GF-D8 (cell line): ENCODE results near the gene ANXA2.
A peak's percentile ranks its signal among the peaks of the same experiment; 100 is the strongest.
"Not testable (repeated sequence)": the region's sequence is repeated elsewhere in the genome, so short reads cannot be mapped to it uniquely, and the experiment has no call there.

Source experiments
- DNase-seq: peaks from one replicate; lab custom pipeline; 2025; lab: John Stamatoyannopoulos, UW

Gene ANXA2

GRCh38 chr15:60410350-60410749, 12.6 kb upstream of the ANXA2 start:
- not testable (repeated sequence) for DNase-seq

DNA sequence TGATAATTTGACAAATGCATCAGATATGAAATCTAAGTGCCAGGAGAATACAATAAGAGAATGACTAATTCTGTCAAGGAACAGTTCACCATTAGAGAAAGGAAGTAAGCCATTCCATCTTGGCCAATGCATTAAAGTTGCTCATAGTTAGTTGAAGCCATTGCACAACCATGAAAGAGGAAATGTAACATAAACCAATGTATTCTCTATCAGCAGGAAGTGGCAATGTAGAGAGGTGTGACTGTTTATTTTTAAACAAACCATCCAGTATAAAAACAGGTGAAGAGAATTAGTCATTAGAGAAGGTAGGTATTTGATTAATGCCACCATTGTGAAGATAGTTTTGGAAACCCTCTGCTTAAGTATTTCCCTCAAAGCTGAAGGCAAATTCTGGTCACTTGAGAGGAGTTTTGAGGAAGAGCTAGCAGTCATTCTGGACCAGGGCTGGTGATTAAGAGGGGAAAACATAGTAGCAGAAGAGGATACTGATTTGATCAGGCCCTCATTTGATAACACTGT, 10.7 kb upstream of the ANXA2 start:
- peak; percentile 4 for DNase-seq

GRCh38 chr15:60407415-60407805, 9.6 kb upstream of the ANXA2 start:
- no peak for DNase-seq

DNA sequence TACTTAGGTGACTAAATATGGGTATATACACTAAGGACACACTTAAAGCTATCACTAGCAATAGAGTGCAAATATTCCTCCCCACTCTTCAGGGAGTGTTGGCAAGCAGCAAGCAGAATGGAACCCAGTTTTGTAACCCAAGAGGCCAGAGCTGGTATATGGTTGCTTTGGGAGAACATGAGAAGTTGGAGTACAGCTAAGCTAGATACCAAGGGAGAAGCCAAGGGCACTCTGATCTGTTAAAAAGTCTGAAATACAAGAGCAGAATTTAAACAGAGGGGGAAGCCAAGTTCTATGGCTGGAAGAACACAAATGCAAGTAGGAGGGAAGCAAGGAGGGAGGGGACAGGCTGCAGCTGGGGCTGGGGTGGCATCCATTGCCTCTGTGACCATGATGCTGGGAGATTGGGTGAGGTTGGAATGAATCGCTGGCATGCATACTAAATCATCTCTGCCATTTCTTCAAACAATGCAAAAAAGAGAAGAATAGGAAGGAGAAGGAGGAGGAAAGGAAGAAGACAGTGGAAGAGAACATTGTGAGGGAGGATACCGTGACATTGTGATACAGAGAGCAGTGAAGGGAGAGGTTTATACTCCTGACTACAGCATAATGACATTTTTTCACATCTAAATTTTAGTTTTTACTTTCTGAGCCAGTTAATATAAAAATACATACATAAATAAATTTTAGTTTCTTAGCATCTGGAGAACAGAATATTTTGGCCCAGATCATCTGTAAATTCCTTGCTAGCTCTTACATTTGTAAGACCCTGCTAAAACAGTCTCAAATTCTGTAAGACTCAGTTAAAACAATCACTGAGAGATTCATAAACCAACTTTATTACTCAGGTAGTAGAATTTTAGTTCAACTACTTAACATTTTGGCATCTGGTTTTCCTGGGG, 9.0 kb upstream of the ANXA2 start:
- DNase-seq, result no peak

DNA sequence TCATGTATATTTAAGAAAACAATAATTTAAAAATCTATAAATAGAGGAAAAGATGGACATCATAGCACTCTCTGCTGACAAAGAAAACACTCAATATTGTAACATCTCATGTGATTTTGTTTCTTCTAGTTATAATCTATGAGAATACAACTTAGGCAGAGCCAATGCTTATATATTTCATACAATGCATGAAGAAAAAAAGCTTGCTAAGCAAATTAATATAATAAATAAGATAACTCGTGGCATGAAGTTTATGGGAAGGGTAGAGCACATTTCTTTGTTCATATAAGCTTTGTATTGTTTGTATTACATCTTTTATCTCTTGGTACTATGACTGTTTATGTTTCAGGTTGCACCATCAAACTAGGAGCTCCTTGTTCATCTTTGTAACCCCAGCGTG, 7.6 kb upstream of the ANXA2 start:
- DNase-seq, result no peak

- not testable (repeated sequence) for DNase-seq
These were observed 6.6 kb upstream of the ANXA2 start for GRCh38 chr15:60404351-60404750.

- no peak for DNase-seq
These were observed 3.2 kb upstream of the ANXA2 start for GRCh38 chr15:60400944-60401343.

GRCh38 chr15:60399931-60400330, 2.1 kb upstream of the ANXA2 start:
- DNase-seq, result no peak

- DNase-seq, result no peak
These were observed 1.6 kb upstream of the ANXA2 start for GRCh38 chr15:60399246-60399915.

DNA sequence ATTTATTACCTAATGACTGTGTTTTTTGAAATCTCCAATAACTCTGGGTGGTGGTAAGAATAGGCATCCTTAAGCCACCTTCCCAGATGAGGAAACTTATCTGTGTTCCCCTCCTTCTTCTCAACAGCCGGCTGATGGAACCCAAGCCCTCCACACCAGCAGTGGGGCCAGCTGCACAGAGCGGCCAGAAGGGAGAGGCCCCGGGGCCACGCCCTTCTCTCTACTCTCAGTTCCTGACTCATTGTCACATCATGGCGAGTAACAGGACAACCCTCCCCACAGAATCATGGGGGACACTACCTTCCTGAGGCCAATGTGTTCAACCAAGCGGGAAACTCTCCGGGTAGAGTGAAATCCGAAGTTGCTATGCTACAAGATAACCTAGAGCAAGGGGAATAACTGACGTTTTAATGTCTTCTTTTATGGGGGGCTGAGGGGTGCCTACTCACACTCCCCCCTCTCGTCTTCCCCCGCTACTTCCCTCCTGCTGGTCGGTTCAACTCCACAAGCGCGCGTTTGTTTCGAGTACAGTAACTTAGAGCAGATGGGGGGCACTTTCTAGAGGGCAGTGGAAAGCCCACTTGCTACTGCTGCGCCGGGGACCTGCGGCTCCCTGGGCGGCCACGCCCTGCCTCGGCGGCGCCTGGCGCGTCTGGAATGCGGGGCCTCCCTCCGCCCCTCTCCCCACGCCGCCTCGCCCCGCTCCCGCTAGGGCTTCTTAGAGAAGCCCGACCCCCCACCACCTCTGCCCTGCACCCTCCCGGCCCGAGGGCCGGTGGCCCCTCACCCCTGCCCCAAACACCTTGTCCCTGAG, 621 bp downstream of the ANXA2 start:
- no peak for DNase-seq

DNA sequence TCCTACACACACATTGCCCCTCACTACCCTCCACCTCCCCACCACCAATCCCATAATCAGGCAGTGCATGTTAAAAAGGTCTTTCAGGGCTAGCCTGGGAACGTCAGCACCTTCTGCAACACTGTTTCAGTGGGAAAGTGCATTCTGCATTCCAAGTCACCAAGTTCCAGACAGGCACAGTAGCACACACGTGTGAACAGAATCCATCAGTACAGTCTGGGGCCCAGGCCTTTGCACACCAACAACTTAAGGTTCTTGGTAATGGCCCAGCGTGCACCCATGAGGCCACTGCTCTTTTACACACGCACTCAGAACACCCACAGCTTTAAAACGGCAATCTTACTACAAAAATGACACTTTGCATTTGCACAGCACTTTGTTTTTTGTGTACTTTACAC, 1.2 kb downstream of the ANXA2 start:
- DNase-seq, result no peak

DNA sequence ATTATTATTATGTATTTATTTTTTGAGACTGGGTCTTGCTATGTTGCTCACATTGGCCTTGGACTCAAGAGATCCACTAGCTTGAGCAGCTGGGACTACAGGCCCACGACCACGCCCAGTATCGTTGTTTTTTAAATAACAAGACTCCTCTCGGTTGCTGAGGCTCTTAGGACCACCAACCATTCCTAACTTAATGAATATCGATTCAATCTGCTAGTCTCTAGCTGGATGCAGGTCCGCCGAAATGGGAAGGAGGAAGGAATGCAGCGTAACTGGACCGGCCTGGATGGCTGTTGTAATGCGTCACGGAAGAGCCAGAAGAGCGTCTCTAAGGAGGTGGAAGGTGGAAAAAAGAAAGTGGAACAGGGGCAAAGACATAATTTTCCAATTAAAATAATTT, 1.7 kb downstream of the ANXA2 start:
- DNase-seq, result no peak

GRCh38 chr15:60395276-60396011, 2.3 kb downstream of the ANXA2 start:
- DNase-seq, result no peak

DNA sequence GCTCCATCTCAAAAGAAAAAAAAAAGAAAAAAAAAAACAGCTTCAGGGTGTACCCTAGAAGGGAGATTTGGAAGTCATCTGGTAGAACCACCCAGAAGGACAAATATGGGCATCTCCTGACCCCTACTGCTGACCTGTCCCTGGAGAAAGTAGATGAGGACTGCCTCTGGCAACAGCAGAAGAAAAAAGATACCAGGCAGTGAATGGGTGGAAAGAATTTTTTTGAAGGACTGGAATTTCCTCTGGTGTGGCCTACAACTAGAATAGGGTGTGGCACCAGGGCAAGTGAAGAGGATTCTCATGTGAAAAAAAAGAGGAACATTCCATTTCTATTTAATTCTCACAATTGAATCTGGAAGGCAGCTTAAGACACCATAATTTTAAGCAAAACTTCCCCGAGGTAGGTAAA, 3.1 kb downstream of the ANXA2 start:
- DNase-seq, result no peak

GRCh38 chr15:60392986-60393790, 4.6 kb downstream of the ANXA2 start:
- DNase-seq, result no peak

- DNase-seq, result no peak
These were observed 5.2 kb downstream of the ANXA2 start for GRCh38 chr15:60392601-60392985.

GRCh38 chr15:60391722-60392315, 6.0 kb downstream of the ANXA2 start:
- no peak for DNase-seq

DNA sequence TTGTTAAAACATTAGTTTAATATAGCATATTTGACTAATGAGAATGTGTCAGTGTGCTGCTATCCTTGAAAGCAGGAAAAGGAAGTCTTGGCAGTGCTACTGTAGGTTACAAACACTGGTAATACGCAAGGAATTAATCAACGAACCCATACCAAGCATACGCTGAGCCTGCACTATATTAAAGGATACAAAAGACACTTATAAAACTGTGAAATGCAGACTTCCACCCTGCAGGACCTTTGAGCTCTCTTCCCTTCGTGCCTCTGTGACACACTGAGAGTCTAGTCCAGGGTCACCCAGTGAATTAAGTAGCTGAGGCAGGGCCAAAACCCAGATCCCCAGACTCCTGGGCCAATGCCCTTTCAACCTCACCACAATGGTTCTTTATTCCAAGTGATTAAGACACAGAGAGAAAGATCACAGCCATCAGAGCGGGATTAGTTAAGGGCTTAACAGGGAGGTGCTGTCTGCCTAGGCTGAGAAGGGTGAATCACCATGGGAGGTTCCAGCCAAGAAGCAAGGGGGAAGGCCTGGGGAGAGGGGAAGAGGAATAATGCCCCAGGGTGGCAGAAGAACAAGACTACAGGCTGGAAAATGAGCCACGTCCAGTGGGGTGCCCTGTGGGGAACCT, 6.8 kb downstream of the ANXA2 start:
- DNase-seq, result no peak

DNA sequence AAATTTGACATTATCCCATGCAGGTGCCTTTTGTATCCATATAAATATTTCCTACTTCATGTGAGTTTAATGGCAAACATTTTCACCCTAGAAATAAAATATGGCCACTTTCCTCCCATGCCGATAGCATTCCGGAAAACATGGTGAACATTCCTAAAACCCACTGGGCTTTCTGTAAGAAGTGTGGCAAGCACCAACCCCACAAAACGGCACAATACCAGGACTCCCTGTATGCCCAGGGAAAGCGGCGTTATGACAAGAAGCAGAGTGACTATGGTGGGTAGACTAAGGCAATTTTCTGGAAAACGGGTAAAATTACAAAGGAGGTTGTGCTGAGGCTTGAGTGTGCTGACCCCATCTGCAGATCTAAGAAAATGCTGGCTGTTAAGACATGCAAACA, 7.6 kb downstream of the ANXA2 start:
- DNase-seq, result no peak
